DOHH2 (cell line): ENCODE measurements around the gene TSR1.

ENCODE experiments used
- H3F3A ChIP-seq: fragments of 200-600 bp; sonication (generic), shearing (Covaris generic); 2 replicates; pipeline ENCODE4 v1.6.0; 2016; ENCODE audit warnings: antibody characterized with exemption, mild to moderate bottlenecking; ENCODE audit not compliant: control insufficient read depth, insufficient read depth
- H3K27ac ChIP-seq: fragments of 200-600 bp; sonication (generic); 2 replicates; pipeline ENCODE4 v1.5.1; 2014; ENCODE audit warnings: low read depth, mild to moderate bottlenecking, low read length, moderate library complexity
- H3K27me3 ChIP-seq: fragments of 200-600 bp; sonication (generic); 2 replicates; pipeline ENCODE4 v1.6.1; 2014; ENCODE audit warnings: mild to moderate bottlenecking, low read length, mixed read lengths; ENCODE audit not compliant: control insufficient read depth
- H3K36me3 ChIP-seq: fragments of 200-600 bp; sonication (generic); 2 replicates; pipeline ENCODE4 v1.6.1; 2014; ENCODE audit warnings: mild to moderate bottlenecking, low read length, moderate library complexity, mixed read lengths; ENCODE audit not compliant: control insufficient read depth
- H3K4me1 ChIP-seq: fragments of 200-600 bp; sonication (generic); 2 replicates; pipeline ENCODE4 v1.6.1; 2014; ENCODE audit warnings: mild to moderate bottlenecking, low read length, mixed read lengths; ENCODE audit not compliant: control insufficient read depth
- H3K4me2 ChIP-seq: fragments of 200-600 bp; sonication (generic); 2 replicates; pipeline ENCODE4 v1.6.0; 2014; ENCODE audit warnings: mild to moderate bottlenecking, low read length, moderate library complexity
- H3K4me3 ChIP-seq: fragments of 200-600 bp; sonication (generic); 2 replicates; pipeline ENCODE4 v1.5.1; 2014; ENCODE audit warnings: mild to moderate bottlenecking, low read length, mixed read lengths
- H3K79me2 ChIP-seq: fragments of 200-600 bp; sonication (generic); 2 replicates; pipeline ENCODE4 v1.6.1; 2014; ENCODE audit warnings: mild to moderate bottlenecking, low read length, mixed read lengths; ENCODE audit not compliant: control insufficient read depth
- H3K9me2 ChIP-seq: fragments of 200-600 bp; sonication (generic); replicated peaks from 2 replicates; pipeline ENCODE4 v1.6.1; 2014; ENCODE audit warnings: mild to moderate bottlenecking, low read length, mixed read lengths; ENCODE audit not compliant: control insufficient read depth
- H3K9me3 ChIP-seq: fragments of 200-600 bp; sonication (generic); 2 replicates; pipeline ENCODE4 v1.6.1; 2014; ENCODE audit warnings: antibody characterized with exemption, low read length, mixed read lengths; ENCODE audit not compliant: control insufficient read depth, insufficient read depth
- H4K20me1 ChIP-seq: fragments of 200-600 bp; sonication (generic); 2 replicates; pipeline ENCODE4 v1.6.0; 2014; ENCODE audit warnings: low read depth, mild to moderate bottlenecking, antibody characterized with exemption, low read length, moderate library complexity; ENCODE audit not compliant: control insufficient read depth, insufficient read depth
- EZH2phosphoT487 ChIP-seq: fragments of 200-600 bp; sonication (generic); IDR thresholded peaks from 2 replicates; pipeline ENCODE4 v1.6.1; 2017; ENCODE audit warnings: borderline replicate concordance, mild to moderate bottlenecking, antibody characterized with exemption, low read length, moderate library complexity, mixed read lengths
- TF ChIP-seq, protein P1 (sequence below): fragments of 200-600 bp; sonication (generic); IDR thresholded peaks from one replicate; pipeline ENCODE4 v1.5.1; 2014; ENCODE audit warnings: antibody characterized with exemption, mild to moderate bottlenecking, low read depth, low read length; ENCODE audit not compliant: poor library complexity, severe bottlenecking

Gene TSR1

GRCh38 chr17:2376107-2376506 is 39.9 kb upstream of the TSR1 start:
- H3K36me3 ChIP-seq: peaks cover 5% of the 10 kb centered on the region; the same call in 1 of the 2 replicates
- H3K27me3 ChIP-seq: no peaks in the 10 kb centered on the region
- H3K4me3 ChIP-seq: no peak overlapping the region
- no peaks in the 10 kb centered on the region for H3K79me2 ChIP-seq
- H3F3A ChIP-seq: no peaks in the 10 kb centered on the region
- TF ChIP-seq, protein P1, sequence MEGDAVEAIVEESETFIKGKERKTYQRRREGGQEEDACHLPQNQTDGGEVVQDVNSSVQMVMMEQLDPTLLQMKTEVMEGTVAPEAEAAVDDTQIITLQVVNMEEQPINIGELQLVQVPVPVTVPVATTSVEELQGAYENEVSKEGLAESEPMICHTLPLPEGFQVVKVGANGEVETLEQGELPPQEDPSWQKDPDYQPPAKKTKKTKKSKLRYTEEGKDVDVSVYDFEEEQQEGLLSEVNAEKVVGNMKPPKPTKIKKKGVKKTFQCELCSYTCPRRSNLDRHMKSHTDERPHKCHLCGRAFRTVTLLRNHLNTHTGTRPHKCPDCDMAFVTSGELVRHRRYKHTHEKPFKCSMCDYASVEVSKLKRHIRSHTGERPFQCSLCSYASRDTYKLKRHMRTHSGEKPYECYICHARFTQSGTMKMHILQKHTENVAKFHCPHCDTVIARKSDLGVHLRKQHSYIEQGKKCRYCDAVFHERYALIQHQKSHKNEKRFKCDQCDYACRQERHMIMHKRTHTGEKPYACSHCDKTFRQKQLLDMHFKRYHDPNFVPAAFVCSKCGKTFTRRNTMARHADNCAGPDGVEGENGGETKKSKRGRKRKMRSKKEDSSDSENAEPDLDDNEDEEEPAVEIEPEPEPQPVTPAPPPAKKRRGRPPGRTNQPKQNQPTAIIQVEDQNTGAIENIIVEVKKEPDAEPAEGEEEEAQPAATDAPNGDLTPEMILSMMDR: no peak
- no peak for TF ChIP-seq EZH2phosphoT487
- no peaks in the 10 kb centered on the region for H4K20me1 ChIP-seq
- H3K27ac ChIP-seq: no peak overlapping the region
- H3K4me1 ChIP-seq: no peaks in the 10 kb centered on the region
- H3K9me2 ChIP-seq: no peaks in the 10 kb centered on the region
- H3K4me2 ChIP-seq: no peak overlapping the region
- no peaks in the 10 kb centered on the region for H3K9me3 ChIP-seq

GRCh38 chr17:2375406-2375805 is 39.1 kb upstream of the TSR1 start:
- Histone ChIP-seq H3K27me3 (no peaks in the 10 kb centered on the region), H3K4me1 (no peaks in the 10 kb centered on the region), H3K4me2 (no peak overlapping the region), H3K4me3 (no peak overlapping the region), H3K9me2 (no peaks in the 10 kb centered on the region), H3F3A (no peaks in the 10 kb centered on the region), H3K9me3 (no peaks in the 10 kb centered on the region), H3K27ac (no peak overlapping the region), H4K20me1 (no peaks in the 10 kb centered on the region), H3K79me2 (no peaks in the 10 kb centered on the region), H3K36me3 (peaks cover 5% of the 10 kb centered on the region; the same call in 1 of the 2 replicates)
- TF ChIP-seq EZH2phosphoT487: no peak
- TF ChIP-seq, protein P1: no peak

GRCh38 chr17:2374549-2375285 is 38.5 kb upstream of the TSR1 start:
- Histone ChIP-seq H3K4me2 (no peak overlapping the region), H3F3A (no peaks in the 10 kb centered on the region), H3K79me2 (no peaks in the 10 kb centered on the region), H3K4me3 (no peak overlapping the region), H3K36me3 (0 out of 2 replicates have a peak, but pooled peaks cover 2% of the 10 kb centered on the region), H3K9me3 (no peaks in the 10 kb centered on the region), H3K27ac (no peak overlapping the region), H3K4me1 (no peaks in the 10 kb centered on the region), H3K9me2 (no peaks in the 10 kb centered on the region), H4K20me1 (no peaks in the 10 kb centered on the region), H3K27me3 (no peaks in the 10 kb centered on the region)
- TF ChIP-seq, protein P1: no peak
- no peak for TF ChIP-seq EZH2phosphoT487
